ENCODE results near the gene PDE9A.

- TF ChIP-seq, protein P1, sequence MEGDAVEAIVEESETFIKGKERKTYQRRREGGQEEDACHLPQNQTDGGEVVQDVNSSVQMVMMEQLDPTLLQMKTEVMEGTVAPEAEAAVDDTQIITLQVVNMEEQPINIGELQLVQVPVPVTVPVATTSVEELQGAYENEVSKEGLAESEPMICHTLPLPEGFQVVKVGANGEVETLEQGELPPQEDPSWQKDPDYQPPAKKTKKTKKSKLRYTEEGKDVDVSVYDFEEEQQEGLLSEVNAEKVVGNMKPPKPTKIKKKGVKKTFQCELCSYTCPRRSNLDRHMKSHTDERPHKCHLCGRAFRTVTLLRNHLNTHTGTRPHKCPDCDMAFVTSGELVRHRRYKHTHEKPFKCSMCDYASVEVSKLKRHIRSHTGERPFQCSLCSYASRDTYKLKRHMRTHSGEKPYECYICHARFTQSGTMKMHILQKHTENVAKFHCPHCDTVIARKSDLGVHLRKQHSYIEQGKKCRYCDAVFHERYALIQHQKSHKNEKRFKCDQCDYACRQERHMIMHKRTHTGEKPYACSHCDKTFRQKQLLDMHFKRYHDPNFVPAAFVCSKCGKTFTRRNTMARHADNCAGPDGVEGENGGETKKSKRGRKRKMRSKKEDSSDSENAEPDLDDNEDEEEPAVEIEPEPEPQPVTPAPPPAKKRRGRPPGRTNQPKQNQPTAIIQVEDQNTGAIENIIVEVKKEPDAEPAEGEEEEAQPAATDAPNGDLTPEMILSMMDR (IDR thresholded peaks at IDR 0.05): no peak
- TF ChIP-seq POLR2A (IDR thresholded peaks at IDR 0.05): no peak
Measured at GRCh38 chr21:42708107-42708506, 54.7 kb downstream of the PDE9A start.

Measured in testis (tissue), 2 donors.